K562 (cell line): ENCODE measurements around the gene LCA5L. TPM values are rescaled to one million over a fixed set of nuclear protein-coding genes. Genes with fewer than 3 reads are reported as not detected.

Experiments
- ADNP ChIP-seq: fragments of 200-800 bp; sonication (Bioruptor generic); IDR thresholded peaks from 2 replicates; pipeline ENCODE4 v1.6.1; 2016; ENCODE audit warnings: missing genetic modification characterization, missing compliant biosample characterization
- CBFA2T3 ChIP-seq: fragments of 450-650 bp; IDR thresholded peaks from 2 replicates; pipeline ENCODE4 v1.6.1; 2017
- CBX2 ChIP-seq: fragments of 200-600 bp; sonication (generic); IDR thresholded peaks from one replicate; pipeline ENCODE4 v1.6.1; 2012; ENCODE audit warnings: mild to moderate bottlenecking, low read length, inconsistent platforms; ENCODE audit not compliant: insufficient read depth, poor library complexity, severe bottlenecking
- EGR1 ChIP-seq: fragments of 450-650 bp; conservative IDR thresholded peaks from 2 replicates; pipeline ENCODE4 v1.6.1; 2017; ENCODE audit warnings: mild to moderate bottlenecking
- GATA2 ChIP-seq: sonication (generic); formaldehyde crosslinking; IDR thresholded peaks from 2 replicates; pipeline ENCODE4 v1.4.0; 2020; ENCODE audit warnings: mild to moderate bottlenecking, missing genetic modification reagents
- GTF2F1 ChIP-seq: IDR thresholded peaks from 2 replicates; pipeline ENCODE4 v1.6.1; 2011; ENCODE audit warnings: low read depth, low read length, improper control_type of control experiment
- HDAC1 ChIP-seq, 2 experiments: fragments of 450-650 bp; IDR thresholded peaks; 2 replicates each; pipeline ENCODE4 v1.6.1; 2016 to 2017; ENCODE audit warnings: inconsistent platforms in 1 of 2, mild to moderate bottlenecking in 1 of 2, moderate library complexity in 1 of 2
- HNRNPK ChIP-seq: fragments of 200-400 bp; formaldehyde crosslinking; IDR thresholded peaks from one replicate; pipeline ENCODE4 v1.6.1; 2018; ENCODE audit warnings: mild to moderate bottlenecking, low read depth, low read length; ENCODE audit not compliant: poor library complexity, severe bottlenecking
- HOXB6 ChIP-seq: fragments of 250-450 bp; sonication (Bioruptor Pico); IDR thresholded peaks from 2 replicates; pipeline ENCODE4 v1.5.1; 2022; ENCODE audit warnings: mild to moderate bottlenecking, borderline replicate concordance
- ID3 ChIP-seq, 2 experiments: fragments of 250-450 bp in 1 of 2; fragments of 450-650 bp in 1 of 2; sonication (Bioruptor Pico) in 1 of 2; IDR thresholded peaks; 2 replicates each; pipeline versions ENCODE4 v1.6.1 to v1.8.0; 2016 to 2021; ENCODE audit warnings: mild to moderate bottlenecking in 2 of 2, moderate library complexity in 2 of 2, missing compliant biosample characterization in 1 of 2, missing genetic modification characterization in 1 of 2
- IFI16 ChIP-seq: fragments of 250-450 bp; sonication (Bioruptor Pico); IDR thresholded peaks from 2 replicates; pipeline ENCODE4 v2.1.2; 2022; ENCODE audit warnings: mild to moderate bottlenecking, inconsistent platforms
- LEF1 ChIP-seq: fragments of 450-650 bp; IDR thresholded peaks from 2 replicates; pipeline ENCODE4 v1.6.1; 2016; ENCODE audit warnings: mild to moderate bottlenecking
- MEF2A ChIP-seq: IDR thresholded peaks from 2 replicates; pipeline ENCODE4 v1.6.1; 2011; ENCODE audit warnings: low read depth, mild to moderate bottlenecking, low read length, moderate library complexity; ENCODE audit not compliant: control insufficient read depth
- MEIS2 ChIP-seq: fragments of 450-650 bp; IDR thresholded peaks from 2 replicates; pipeline ENCODE4 v1.6.1; 2014; ENCODE audit warnings: mild to moderate bottlenecking; ENCODE audit not compliant: partially characterized antibody
- NFRKB ChIP-seq: fragments of 450-650 bp; IDR thresholded peaks from 2 replicates; pipeline ENCODE4 v1.6.1; 2016; ENCODE audit warnings: low read depth
- PYGO2 ChIP-seq: fragments of 450-650 bp; IDR thresholded peaks from 2 replicates; pipeline ENCODE4 v1.6.1; 2016; ENCODE audit warnings: mild to moderate bottlenecking, missing genetic modification characterization, moderate library complexity, missing compliant biosample characterization
- RBM17 ChIP-seq: fragments of 200-400 bp; formaldehyde crosslinking; IDR thresholded peaks from 2 replicates; pipeline ENCODE4 v1.6.1; 2017; ENCODE audit warnings: low read depth, mild to moderate bottlenecking, low read length, borderline replicate concordance
- SMAD3 ChIP-seq: fragments of 450-650 bp; formaldehyde crosslinking; conservative IDR thresholded peaks from 2 replicates; pipeline ENCODE4 v1.4.0; 2020; ENCODE audit warnings: mild to moderate bottlenecking
- TBL1XR1 ChIP-seq, 2 experiments: IDR thresholded peaks; 2 replicates each; pipeline ENCODE4 v1.6.1; 2012; ENCODE audit warnings: improper control_type of control experiment in 2 of 2, low read length in 2 of 2, mild to moderate bottlenecking in 1 of 2
- THRAP3 ChIP-seq: fragments of 450-650 bp; IDR thresholded peaks from 2 replicates; pipeline ENCODE4 v1.6.1; 2016; ENCODE audit warnings: mild to moderate bottlenecking, inconsistent platforms, borderline replicate concordance
- ZNF140 ChIP-seq: fragments of 250-450 bp; sonication (Bioruptor Pico); IDR thresholded peaks from 2 replicates; pipeline ENCODE4 v1.8.0; 2021; ENCODE audit warnings: moderate library complexity, mild to moderate bottlenecking, inconsistent platforms
- ZNF24 ChIP-seq: fragments of 450-650 bp; IDR thresholded peaks from 2 replicates; pipeline ENCODE4 v1.6.1; 2016
- ZNF609 ChIP-seq: sonication (generic); formaldehyde crosslinking; IDR thresholded peaks from 2 replicates; pipeline ENCODE4 v1.8.1; 2023; ENCODE audit warnings: missing genetic modification reagents, mild to moderate bottlenecking, borderline replicate concordance
- ZNF77 ChIP-seq: fragments of 250-450 bp; sonication (Bioruptor Pico); IDR thresholded peaks from 2 replicates; pipeline ENCODE4 v1.5.0; 2020
- ZNF79 ChIP-seq: fragments of 250-450 bp; sonication (Bioruptor Pico); IDR thresholded peaks from 2 replicates; pipeline ENCODE4 v1.4.0; 2020; ENCODE audit warnings: low read depth, mild to moderate bottlenecking, moderate library complexity
- polyA plus RNA-seq, 8 experiments: library from polyadenylated mRNA; depleted of rRNA in 4 of 8; stranded (reverse) in 5 of 8; unstranded in 3 of 8; fragments of >200 nt; fragmentation: Nextera tagmentation in 2 of 8; fragmentation: Illumina TruSeq in 1 of 8; extraction: Ambion mirVana in 2 of 8; extraction: Trizol in 1 of 8; gene quantifications; 2 replicates each; pipeline versions ENCODE4 v1.2.1 to v1.2.3, GENCODE V29; 2011 to 2014; ENCODE audit warnings: inconsistent platforms in 1 of 8, missing spikeins in 1 of 8
- total RNA-seq, 7 experiments: library from RNA; depleted of rRNA in 6 of 7; stranded (reverse); fragments of >200 nt in 6 of 7; fragmentation: Illumina TruSeq in 2 of 7; extraction: Trizol in 2 of 7; gene quantifications; 2 replicates each; pipeline versions ENCODE4 v1.2.1 to v1.2.3, GENCODE V29; 2011 to 2021; ENCODE audit warnings: low replicate concordance in 1 of 7

Gene LCA5L
- total and polyA plus RNA-seq, 9 of the 15 experiments (the other 6 are each of a cell fraction or from before 2014, with no cell fraction given) = 1.8 to 4.9 (median 3.8) TPM

GRCh38 chr21:39451332-39452206 is 6.0 kb upstream of the LCA5L start, which contains the start of gene SH3BGR (continued):
- TF ChIP-seq ID3 (CRISPR knock-in tag; IDR thresholded peaks at IDR 0.05) = no peak
- no peak for TF ChIP-seq ID3 (tag; IDR thresholded peaks at IDR 0.05)
- no peak for TF ChIP-seq MEF2A
- 0 out of 2 replicates have a peak, but pooled peaks have one; percentile 5 for TF ChIP-seq ZNF24
- TF ChIP-seq ZNF140 (CRISPR knock-in tag) = no peak
- no peak for TF ChIP-seq HDAC1 (IDR thresholded peaks at IDR 0.05)
- TF ChIP-seq GATA2 (CRISPR knock-in tag) = no peak
- peak; percentile 62 for TF ChIP-seq MEIS2
- no peak; the same call in 1 of the 2 replicates for TF ChIP-seq LEF1
- TF ChIP-seq CBX2 = no peak
- no peak for TF ChIP-seq ZNF609 (CRISPR knock-in tag)
- TF ChIP-seq ADNP (tag) = no peak
- no peak for TF ChIP-seq NFRKB
- TF ChIP-seq ZNF77 (CRISPR knock-in tag) = no peak
- no peak for TF ChIP-seq CBFA2T3
- no peak for TF ChIP-seq TBL1XR1 (IDR thresholded peaks at IDR 0.05; ENCODE audit: low read length in 2 of 2)
- TF ChIP-seq THRAP3 = no peak
- 0 out of 2 replicates have a peak, but pooled peaks have one; percentile 13 for TF ChIP-seq ZNF79 (CRISPR knock-in tag)
- no peak for TF ChIP-seq RBM17
- TF ChIP-seq GTF2F1 = no peak
- TF ChIP-seq PYGO2 (tag) = no peak
- TF ChIP-seq HOXB6 (CRISPR knock-in tag) = 0 out of 2 replicates have a peak, but pooled peaks have one; percentile 11
- TF ChIP-seq SMAD3 (CRISPR knock-in tag) = no peak; the same call in 1 of the 2 replicates
- TF ChIP-seq HNRNPK = no peak
- TF ChIP-seq EGR1 = no peak
- no peak for TF ChIP-seq IFI16 (CRISPR knock-in tag)
